GM18498 (cell line): ENCODE data around the gene GPS2.

Experiments used
- ATAC-seq: cut with Tn5 transposase; IDR thresholded peaks from one replicate; pipeline ENCODE4 v1.9.1; 2021; ENCODE audit warnings: mild to moderate bottlenecking, moderate library complexity; ENCODE audit not compliant: unreplicated experiment

Gene GPS2, protein sequence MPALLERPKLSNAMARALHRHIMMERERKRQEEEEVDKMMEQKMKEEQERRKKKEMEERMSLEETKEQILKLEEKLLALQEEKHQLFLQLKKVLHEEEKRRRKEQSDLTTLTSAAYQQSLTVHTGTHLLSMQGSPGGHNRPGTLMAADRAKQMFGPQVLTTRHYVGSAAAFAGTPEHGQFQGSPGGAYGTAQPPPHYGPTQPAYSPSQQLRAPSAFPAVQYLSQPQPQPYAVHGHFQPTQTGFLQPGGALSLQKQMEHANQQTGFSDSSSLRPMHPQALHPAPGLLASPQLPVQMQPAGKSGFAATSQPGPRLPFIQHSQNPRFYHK

DNA sequence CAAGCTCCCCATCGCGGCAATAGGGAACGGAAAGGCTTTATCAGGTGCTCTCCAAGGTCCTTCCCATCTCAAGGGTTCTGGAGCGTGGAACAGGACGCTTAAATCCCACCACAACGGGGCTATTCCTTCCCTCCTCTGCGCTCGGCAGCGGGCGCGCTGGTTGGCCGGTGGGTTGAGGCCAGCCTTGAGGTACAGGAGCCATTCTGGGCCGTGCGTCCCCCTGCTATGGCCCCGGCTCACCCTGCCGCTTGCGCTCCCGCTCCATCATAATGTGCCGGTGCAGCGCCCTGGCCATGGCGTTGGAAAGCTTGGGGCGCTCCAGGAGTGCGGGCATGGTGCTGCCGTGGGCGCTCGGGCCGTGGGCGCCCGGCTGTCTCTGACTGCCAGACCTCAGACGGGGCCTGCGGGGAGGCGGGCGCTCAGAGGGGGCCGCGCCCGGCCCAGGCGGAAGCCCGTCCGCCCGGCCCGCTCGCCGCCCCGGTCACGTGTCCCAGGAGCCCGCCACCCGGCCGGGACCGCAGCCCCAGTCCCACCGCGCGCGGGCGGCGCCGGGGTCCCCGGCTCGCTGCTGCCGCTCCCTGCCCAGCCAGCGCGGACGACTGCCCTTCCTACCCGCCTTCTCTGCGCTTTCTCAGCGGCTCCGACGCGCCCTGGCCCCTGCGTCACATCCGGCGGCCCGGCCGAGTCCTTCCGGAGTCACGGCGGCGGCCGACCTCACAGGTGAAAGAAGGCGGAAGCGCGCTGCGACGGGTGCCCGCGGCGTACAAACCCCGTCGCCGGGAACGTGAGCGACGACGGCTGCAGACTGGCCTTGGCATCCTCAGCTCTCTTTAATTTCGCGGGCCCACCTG, at the start of gene GPS2:
Gene GPS2, minus strand, starts transcription at position 642 of the 851 bp plus-strand sequence. Its CDS starts 308 bp downstream, at position 334.
- peak; percentile 68 for ATAC-seq

DNA sequence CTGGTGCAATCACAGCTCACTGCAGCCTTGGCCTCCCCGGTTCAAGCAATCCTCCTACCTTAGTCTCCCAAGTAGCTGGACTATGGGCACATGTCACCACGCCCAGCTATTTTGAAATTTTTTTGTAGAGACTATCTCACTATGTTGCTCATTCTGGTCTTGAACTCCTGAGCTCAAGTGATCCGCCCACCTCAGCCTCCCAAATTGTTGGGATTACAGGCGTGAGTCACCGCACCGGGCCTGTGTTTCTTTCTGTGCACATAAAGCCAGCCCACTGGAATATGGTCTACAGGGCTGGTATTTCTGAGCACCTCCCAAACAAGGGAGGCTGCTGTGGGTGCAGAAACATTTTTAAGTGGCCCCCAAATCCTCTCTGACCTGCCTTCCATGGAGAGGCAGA, 48.2 kb upstream of the GPS2 start:
- ATAC-seq, result no peak

DNA sequence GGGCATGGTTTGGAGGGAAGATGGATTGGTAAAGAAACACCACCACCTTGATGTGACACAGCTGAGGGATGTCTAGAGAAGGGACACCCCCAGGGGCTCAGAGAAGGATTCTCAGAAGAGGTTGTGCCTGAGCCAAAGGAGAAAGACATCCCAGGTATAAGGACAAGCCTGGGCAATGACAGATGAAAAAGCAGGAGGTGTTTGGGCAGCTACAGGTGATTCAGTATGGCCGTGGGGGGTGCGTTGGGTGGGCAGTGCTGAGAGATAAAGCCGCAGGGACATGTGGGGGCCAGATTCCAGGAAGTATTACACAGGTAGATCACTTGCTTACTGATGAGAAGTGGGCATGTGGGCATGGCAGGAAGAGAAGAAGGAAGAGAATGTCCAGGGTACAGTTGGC, 46.7 kb upstream of the GPS2 start:
- ATAC-seq, result no peak

DNA sequence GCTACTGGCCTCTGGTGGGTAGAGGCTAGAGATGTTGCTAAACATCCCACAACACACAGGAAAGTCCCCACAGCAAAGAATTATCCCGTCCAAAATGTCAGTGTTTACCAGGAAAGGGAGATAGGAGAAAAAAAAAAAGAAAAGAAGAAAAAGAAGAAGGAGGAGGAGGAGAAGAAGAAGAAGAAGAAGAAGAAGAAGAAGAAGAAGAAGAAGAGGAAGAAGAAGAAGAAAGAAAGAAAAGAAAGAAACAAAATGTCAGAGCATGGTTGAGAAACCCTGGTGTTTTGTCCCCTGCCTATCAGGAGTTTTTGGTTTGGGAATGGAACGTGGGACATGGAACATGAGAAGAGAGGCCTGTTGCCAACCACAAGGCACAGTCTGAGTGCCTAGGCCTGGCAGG, 42.2 kb upstream of the GPS2 start:
- no peak for ATAC-seq

DNA sequence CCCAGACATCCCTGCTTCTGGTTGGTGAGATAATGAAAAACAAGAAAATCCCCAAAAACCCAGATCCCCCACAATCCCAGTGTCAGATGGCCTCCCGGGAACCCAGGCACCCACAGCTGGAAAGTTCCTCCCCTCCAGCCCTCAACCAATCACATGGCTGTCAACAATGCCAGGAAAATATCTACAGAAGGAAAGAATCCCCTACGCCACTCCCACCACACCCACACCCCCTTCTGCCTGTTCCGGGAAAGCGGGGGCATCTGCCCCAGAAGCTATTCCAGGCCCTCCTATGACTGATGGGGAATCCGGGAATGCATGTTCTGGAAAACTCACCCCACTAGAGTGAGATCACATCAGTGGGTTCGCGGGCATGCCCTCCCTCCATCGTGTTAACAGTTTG, 41.6 kb upstream of the GPS2 start:
- no peak for ATAC-seq

DNA sequence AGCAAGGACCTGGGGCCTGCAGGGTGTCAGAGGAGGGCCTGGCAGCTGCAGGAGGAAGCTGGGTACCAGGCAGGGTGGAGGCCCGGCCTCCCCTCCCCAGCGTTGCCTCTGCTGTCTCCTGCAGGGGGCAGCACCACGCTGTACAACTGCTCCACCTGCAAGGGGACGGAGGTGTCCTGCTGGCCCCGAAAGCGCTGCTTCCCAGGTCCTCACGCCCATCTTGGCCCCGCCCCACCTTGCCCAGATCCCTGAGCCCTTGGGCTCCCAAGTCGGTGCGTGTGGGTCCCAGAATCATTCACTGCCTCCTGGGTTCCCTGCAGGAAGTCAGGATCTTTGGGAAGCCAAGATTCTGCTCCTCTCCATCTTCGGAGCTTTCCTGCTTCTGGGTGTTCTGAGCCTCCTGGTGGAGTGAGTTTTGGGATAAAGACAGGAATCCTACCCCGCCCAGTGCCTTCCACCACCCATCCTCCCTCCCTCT, 41.0 kb upstream of the GPS2 start:
- no peak for ATAC-seq

DNA sequence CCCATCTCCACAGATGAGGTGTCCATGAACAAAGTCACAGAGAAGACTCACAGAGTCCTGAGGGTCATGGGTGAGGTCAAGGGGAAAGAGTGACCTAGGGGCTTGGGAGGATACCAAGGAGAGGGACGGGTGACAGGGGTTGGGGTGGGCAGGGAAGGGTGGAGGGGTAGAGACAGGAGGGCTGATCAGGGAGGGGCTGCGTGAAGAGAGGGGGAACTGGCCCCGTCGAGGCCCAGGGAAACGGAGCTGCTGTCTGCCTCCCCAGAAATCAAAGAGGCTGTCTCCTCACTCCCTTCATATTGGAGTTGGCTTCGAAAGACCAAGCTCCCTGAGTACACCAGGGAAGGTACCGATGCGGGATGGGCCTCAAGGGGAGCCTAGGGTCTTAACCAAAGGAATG, 40.4 kb upstream of the GPS2 start:
- no peak for ATAC-seq

DNA sequence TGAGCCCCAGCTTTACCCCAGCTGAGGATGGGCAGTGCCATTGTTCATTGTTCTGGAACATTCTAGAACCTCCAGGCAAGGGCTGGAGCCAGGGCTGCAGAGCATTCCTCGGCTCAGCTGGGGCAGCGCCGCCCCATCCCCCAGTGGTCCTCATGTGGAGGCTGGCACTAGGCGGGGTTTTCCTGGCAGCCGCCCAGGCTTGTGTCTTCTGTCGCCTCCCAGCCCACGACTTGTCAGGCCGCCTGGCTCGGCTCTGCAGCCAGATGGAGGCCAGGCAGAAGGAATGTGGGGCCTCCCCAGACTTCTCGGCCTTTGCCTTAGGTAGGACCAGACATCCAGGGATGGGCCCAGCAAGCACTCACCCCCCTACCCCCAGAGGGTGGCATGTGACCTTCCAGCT, 39.9 kb upstream of the GPS2 start, which contains the start of gene TMEM95:
Gene TMEM95, plus strand, starts transcription at position 104 of the 400 bp plus-strand sequence. Its CDS starts 49 bp downstream, at position 153.
- ATAC-seq, result no peak

DNA sequence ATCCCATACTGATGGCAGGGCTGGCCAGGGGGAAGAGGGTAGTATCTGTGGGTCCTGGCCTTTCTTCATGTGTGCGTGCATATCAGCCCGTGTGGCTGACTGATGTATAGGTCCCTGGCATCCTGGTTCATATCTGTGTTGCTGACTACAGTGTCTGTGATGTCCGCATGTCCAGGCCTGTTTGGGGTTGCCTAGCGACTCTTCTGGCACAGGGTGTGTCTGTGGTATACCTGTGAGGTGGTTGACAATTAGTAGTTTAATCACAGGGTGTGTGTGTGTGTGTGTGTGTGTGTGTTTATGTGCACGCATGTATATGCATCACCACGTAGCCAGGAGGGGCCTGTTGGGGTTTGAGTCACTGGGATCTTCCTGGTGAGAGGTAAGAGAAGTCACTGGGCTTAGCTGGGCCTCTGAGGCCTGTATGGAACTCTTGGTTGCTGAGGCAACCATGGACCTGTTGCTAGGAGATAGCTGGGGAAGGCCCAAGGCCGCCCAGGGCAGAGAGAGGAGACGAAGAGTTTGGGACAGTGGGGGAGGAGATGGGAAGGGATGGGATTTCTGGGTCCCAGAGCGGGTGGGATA, 39.2 kb upstream of the GPS2 start:
- ATAC-seq, result no peak

DNA sequence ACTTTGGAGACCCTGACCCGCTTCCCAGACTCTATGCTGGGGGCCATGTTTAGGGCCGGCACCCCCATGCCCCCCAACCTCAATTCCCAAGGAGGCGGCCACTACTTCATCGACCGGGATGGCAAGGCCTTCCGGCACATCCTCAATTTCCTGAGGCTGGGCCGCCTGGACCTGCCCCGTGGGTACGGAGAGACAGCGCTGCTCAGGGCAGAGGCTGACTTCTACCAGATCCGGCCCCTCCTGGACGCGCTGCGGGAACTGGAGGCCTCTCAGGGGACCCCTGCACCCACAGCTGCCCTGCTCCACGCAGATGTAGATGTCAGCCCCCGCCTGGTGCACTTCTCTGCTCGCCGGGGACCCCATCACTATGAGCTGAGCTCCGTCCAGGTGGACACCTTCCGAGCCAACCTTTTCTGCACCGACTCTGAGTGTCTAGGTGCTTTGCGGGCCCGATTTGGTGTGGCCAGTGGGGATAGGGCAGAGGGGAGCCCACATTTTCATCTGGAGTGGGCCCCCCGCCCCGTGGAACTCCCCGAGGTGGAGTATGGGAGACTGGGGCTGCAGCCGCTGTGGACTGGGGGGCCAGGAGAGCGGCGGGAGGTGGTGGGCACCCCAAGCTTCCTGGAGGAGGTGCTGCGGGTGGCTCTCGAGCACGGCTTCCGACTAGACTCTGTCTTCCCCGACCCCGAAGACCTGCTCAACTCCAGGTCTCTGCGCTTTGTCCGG, 37.9 kb upstream of the GPS2 start:
- no peak for ATAC-seq

DNA sequence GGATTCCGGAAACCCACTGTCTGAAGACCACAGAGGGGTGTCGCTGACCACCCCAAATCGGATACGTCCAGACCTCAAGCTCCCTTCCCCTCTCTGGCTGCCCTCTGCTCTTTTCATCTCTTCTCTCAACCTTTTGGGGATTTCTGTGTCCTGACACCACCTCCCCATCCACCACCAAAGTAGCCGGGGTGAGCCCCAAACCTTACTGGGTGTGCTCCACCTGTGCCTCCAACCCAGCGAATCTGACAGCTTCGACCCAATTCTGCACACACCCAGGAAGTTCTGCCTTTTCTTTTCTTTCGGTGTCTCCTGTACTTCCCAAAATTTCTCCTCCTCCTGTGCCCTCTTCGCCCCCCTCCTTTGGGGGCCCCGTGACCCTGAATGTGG, 37.3 kb upstream of the GPS2 start:
- ATAC-seq, result no peak

DNA sequence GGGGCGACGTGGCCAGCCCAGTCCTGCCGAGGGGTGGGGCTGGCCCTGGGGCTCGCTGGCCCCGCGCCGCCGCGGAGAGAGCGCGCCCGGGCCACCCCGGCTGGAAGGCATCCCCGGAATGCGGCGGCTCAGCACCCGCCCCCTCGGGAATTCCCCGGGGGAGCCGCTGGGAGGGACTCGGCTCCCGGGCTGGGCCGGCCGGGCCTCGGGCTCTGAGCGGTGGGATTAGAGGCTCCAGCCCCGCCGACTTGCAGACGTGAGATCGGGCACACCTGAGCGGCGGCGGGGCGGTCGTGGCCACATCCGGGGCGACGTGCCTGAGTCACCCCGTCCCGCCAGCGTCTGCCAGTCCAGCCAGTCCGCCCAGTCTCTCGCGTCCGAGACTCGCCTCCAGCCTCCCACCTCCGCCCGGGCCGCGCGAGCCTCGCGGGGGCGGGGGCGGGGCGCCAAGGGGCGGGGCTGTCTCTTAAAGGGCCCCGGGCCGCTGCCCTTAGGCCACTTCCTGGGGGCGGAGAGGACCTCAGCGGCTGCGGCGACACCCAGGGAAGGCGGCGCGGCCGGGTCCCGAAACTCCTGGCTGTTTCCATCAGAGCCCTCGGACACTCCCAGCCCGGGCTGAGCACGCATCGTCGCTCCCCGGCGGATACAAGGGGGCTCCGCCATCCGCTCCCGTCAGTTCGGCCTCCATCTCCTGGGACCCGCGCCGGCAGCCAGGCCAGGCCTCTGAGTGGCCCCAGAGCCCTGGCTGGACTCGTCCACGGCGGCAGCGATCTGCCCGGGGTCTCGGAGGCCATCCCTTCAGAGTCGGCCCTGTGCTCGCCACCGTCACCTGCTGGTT, 36.7 kb upstream of the GPS2 start, which contains the start of gene KCTD11:
Gene KCTD11, plus strand, starts transcription at position 498 of the 838 bp plus-strand sequence.
- peak; percentile 71 for ATAC-seq

DNA sequence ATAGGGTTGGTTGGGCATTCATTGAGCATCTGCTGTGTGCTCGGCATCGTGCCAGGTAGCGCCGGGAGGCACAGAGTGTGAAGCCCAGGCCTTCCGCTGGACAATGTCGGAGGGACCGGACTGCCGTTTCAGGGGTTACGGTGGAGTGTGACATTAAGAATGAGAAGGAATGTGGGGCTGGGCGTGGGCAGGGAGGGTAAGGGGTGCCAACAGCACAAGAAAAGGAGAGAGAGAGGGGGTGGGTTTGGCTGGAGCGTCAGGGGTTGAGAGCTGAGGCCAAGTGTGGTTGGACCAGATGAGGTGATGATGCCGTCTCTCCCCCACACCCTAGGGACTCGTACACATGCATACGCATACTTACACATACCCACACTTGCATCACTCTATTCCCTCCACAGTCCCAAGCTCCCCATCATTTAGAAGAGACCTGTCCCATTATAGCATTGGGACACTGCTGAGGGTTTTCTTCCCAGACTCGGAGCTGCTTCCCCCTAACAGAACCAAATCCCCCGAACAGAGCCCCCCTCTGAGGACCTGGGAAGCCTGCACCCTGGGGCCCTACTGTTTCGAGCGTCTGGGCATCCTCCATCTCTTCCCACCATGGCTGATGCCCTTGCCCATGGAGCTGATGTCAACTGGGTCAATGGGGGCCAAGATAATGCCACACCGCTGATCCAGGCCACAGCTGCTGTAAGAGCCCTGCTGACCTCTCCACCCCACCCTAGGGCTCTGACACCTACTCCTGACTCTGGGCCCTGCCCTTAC, 33.5 kb upstream of the GPS2 start:
- ATAC-seq, result no peak

DNA sequence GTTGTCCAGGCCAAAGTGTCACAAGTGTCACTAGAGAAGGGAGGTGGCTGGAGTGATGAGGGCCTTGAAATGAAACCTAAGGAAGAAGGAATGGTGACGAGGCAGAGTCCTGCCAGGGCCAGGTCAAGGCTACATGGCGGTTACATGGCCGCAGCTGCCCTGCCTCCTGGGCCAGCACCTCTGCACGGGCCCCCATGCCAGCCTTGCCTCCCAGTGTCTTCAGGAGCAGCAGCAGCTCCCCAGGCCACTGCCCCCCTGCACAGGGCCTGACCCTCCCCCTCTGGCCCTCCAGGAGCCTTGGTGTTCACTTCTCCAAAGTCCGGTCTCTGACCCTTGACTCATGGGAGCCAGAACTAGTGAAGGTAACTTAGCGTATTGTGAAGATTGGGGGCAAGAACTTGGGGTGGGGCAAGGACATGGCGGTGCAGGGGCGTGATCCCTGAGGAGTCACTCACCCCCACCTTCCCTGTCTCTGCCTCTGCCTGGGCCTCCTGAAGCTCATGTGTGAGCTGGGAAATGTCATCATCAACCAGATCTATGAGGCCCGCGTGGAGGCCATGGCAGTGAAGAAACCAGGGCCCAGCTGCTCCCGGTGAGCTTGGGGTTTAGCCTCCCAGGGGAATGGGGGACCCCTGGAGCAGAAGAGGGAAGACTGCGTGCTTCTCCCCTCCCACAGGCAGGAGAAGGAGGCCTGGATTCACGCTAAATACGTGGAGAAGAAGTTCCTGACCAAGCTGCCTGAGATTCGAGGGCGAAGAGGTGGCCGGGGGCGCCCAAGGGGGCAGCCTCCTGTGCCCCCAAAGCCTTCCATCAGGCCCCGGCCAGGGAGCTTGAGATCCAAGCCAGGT, 32.7 kb upstream of the GPS2 start:
- ATAC-seq, result no peak

DNA sequence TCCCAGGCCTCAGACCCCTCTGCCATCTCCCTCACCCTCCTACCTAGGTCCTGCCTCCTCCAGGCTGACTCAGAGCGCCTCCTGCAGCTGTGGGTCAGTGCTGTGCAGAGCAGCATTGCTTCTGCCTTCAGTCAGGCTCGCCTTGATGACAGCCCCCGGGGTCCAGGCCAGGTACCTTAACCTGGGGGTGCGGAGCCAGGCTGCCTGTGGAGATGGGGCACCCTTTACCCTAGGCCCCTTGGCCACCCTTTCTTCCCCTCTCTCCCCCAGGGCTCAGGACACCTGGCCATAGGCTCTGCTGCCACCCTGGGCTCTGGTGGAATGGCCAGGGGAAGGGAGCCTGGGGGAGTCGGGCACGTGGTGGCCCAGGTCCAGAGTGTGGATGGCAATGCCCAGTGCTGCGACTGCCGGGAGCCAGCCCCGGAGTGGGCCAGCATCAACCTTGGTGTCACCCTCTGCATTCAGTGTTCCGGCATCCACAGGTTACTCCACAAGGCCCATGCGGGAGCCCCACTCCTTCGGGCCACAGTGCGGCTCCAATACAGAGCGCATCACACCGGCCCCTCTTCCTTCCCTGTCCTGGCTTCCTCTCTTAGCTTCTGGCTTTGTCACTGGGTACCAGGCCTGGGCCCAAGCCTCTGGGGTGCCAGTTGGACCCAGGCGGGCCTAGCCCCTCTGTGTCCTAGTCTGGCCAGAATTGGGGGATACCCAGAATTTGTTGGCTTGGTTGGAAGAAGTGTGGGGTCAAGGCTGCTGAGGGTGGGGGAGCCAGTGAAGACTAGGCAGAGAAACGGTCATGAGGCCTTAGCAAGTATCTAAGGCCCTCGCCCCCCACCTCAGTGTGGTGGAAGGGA, 31.8 kb upstream of the GPS2 start:
- ATAC-seq, result no peak

DNA sequence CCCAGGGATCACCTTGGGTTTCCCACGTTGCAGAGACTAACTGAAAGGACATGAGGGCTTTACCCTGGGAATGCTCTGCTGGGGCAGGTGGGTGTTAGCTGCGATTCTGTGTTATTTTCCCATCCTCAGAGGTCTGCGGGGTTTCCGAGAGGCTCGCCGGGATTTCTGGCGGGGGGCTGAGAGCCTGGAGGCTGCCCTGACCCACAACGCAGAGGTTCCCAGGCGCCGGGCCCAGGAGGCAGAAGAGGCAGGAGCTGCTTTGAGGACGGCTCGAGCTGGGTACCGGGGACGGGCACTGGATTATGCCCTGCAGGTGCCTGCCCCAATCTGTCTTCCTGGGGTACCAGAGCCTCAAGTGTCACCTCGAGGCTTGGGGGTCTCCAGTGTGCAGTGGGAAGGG, 28.1 kb upstream of the GPS2 start:
- ATAC-seq, result no peak

DNA sequence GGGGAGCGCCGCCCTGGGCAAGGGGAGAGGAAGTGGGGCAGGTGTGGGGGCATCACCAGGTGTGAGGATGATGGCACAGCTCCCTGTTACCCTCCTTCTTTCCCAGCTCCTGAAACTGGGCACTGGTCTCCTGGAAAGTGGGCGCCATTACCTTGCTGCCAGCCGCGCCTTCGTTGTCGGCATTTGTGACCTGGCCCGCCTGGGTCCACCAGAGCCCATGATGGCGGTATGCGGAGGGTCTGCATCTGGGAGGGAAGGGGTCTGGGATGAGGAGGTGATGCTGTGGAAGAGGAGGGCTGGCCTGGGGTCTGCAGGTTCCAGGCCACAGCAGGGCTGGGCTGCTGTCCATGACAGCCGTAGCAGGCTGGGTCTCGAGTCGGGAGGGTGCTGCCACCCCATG, 26.7 kb upstream of the GPS2 start:
- no peak for ATAC-seq
